PC-9 (cell line): ENCODE measurements around the gene PTBP1.
"Not testable (repeated sequence)": the region's sequence is repeated elsewhere in the genome, so short reads cannot be mapped to it uniquely, and the experiment has no call there.

Experiments used
- CTCF ChIP-seq: fragments of 200-600 bp; sonication (generic); conservative IDR thresholded peaks from 2 replicates; pipeline ENCODE4 v1.6.1; 2017; ENCODE audit warnings: mixed run types, antibody characterized with exemption, mild to moderate bottlenecking, moderate library complexity
- EZH2 ChIP-seq: fragments of 200-600 bp; sonication (generic); IDR thresholded peaks from 2 replicates; pipeline ENCODE4 v1.8.0; 2017; ENCODE audit warnings: antibody characterized with exemption, low read depth

- not testable (repeated sequence) for TF ChIP-seq CTCF, EZH2
These were observed 51.9 kb downstream of the PTBP1 start for GRCh38 chr19:849195-849594.
